Upper lobe of left lung (tissue), 6 donors: ENCODE results near the gene CMKLR1. TPM values are rescaled to one million over a fixed set of nuclear protein-coding genes. Genes with fewer than 3 reads are reported as not detected.
A peak's percentile ranks its signal among the peaks of the same experiment; 100 is the strongest.

Experiments
- ATAC-seq, 2 donors: fragments of 200-7000 bp; cut with Tn5 transposase; one replicate each; pipeline ENCODE4 v1.9.1; 2022; ENCODE audit warnings: mild to moderate bottlenecking in 2 of 2, moderate library complexity in 2 of 2; ENCODE audit not compliant: low FRiP score in 2 of 2
- DNase-seq, 2 donors: peaks; one replicate each; pipeline ENCODE4 v3.0.0-alpha.2; 2019 to 2020
- H3K27ac ChIP-seq, 4 donors: fragments of 200-600 bp; sonication (generic); one replicate each; pipeline ENCODE4 v1.5.1; 2016 to 2019
- H3K27me3 ChIP-seq, 4 donors: fragments of 200-600 bp; sonication (generic); one replicate each; pipeline ENCODE4 v1.5.1; 2017 to 2019
- H3K36me3 ChIP-seq, 4 donors: fragments of 200-600 bp; sonication (generic); one replicate each; pipeline ENCODE4 v1.5.1; 2016 to 2019
- H3K4me1 ChIP-seq, 4 donors: fragments of 200-600 bp; sonication (generic); one replicate each; pipeline ENCODE4 v1.5.1; 2018 to 2019
- H3K4me3 ChIP-seq, 4 donors: fragments of 200-600 bp; sonication (generic); one replicate each; pipeline ENCODE4 v1.5.1; 2017 to 2019; ENCODE audit warnings: mild to moderate bottlenecking in 2 of 4, moderate library complexity in 1 of 4
- H3K9me3 ChIP-seq, 4 donors: fragments of 200-600 bp; sonication (generic); one replicate each; pipeline ENCODE4 v1.5.1; 2018 to 2019
- EP300 ChIP-seq, 4 donors: sonication (generic); formaldehyde crosslinking; IDR thresholded peaks; one replicate each; pipeline ENCODE4 v1.5.1; 2017; ENCODE audit warnings: antibody characterized with exemption in 4 of 4, control low read depth in 2 of 4
- POLR2A ChIP-seq, 4 donors: fragments of 450-650 bp; IDR thresholded peaks; one replicate each; pipeline ENCODE4 v1.5.1; 2016 to 2017; ENCODE audit warnings: antibody characterized with exemption in 4 of 4, mild to moderate bottlenecking in 2 of 4
- POLR2AphosphoS5 ChIP-seq, 2 donors: sonication (generic); formaldehyde crosslinking; IDR thresholded peaks; one replicate each; pipeline ENCODE4 v1.5.1; 2017; ENCODE audit warnings: antibody characterized with exemption in 2 of 2
- WGBS, 2 donors: methylation state at CpG; one replicate each; pipeline ENCODE4 v1.1.5; 2017 to 2018; 5-methylcytosine and 5-hydroxymethylcytosine counted together
- total RNA-seq, 6 donors: library from RNA; depleted of rRNA in 4 of 6; stranded (reverse); fragments of >200 nt in 4 of 6; gene quantifications; one replicate each; pipeline versions ENCODE4 v1.1.0 to v1.2.1, GENCODE V29; 2016 to 2021
- TF ChIP-seq, protein P1 (sequence below), 6 experiments: fragments of 450-650 bp in 4 of 6; fragments of 200-600 bp in 2 of 6; sonication (generic) in 2 of 6; IDR thresholded peaks; one replicate each; pipeline ENCODE4 v1.5.1; 2016 to 2019; ENCODE audit warnings: antibody characterized with exemption in 6 of 6
- donor health status: DM: no; HTN: no; CAD: no; lungs with moderate emphysema.
- donor health status: DM: no; HTN: yes; CAD: no; lungs with severe emphysema.

CMKLR1 gene
- total RNA-seq, 6 donors from 2014 or later: 7.8 to 40.9 (median 19.9) TPM

DNA sequence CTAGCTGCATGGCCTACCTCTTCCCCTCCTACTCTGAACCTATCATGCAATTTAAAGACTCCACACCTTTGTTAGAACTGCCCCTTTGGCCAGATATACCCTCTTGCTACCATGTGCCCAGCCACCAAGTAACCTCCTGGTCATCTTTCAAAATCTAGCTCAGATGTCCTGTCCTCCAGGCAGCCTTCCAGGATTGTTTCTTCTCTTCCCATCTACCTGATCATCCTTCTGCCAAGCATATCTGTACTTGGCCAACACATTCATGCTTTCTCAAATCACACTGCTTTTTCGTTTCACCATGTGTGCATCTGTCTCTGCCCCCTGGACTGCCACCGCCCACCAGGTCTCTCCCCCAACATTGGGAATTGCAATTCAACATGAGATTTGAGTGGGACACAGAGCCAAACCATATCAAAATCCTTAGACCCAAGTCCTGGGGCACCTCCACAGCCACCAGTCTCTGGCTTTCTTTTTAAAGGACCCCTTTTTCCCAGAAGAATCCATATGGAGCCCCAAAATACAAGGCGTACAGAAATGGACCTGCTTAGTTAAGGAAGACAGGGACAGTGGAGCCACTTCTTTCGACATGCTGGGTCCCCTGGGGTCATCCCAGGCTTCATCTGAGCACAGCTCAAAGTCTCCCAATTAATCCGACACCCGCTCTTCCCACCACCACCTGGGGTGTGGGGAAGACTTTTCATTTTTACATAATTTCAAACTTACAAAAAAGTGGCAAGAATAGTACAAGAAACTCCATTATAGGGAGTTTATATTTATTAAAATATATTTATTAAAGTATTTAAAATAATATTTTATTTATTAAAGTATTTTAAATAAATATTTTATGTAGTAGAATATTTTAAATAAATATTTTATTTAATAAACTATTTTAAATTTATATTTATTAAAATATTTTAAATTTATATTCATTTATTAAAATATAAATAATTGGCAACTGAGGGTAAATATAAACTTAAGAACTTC is 7.9 kb upstream of the CMKLR1 start:
- Histone ChIP-seq H3K4me1 (no peaks in the 10 kb centered on the region), H3K27me3 (no peaks in the 10 kb centered on the region), H3K36me3 (no peaks in the 10 kb centered on the region), H3K4me3 (no peak overlapping the region), H3K27ac (no peak overlapping the region), H3K9me3 (no peaks in the 10 kb centered on the region)
- no peak for TF ChIP-seq POLR2AphosphoS5 (IDR thresholded peaks at IDR 0.05)
- 90 to 95% methylated on average over 6 of the region's 6 CpGs for WGBS, 2 donors
- ATAC-seq: no peak
- no peak for DNase-seq

DNA sequence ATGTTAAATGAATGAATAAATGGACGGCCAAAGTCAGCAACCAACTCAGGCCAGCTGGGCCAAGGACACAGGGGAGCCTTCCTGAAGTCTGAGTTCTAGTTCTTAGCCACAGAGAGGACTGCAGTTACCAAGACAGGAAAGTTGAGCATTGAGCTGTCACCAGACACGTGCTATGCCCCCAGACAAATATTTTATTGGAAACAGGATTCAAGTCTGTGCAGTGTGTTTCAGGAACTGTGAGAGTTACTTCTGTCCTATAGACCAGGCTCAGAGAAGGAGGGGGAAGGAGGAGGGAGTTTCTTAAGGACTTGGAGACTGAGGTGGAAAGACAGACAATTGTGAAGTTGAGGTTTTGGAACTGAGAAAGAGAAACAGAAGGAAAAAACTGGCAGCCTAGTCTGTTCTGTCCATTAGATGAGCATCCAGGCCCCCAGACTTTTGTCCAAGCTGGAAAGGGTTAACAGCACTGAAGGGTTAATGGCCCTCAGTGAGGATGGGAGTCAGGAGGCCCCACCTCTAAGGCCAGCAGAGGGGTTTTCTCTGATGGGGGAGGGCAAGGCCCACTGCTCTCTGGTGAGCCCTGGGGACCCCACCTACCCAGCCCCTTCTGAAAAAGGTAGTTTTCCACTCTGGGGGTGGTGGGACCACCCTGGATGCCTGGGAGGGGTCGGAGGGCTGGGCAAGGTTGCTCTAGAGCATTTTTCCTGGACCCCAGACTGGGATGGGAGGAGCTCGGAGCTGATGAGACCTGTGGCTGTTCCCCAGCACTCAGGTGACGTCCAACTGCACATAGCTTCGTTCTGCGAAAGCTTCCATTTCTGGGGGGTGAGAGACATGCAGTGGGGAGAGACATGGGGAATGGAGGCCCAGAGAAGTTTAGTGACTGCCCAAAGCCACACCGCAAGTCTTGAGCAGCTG is 6.9 kb upstream of the CMKLR1 start:
- TF ChIP-seq POLR2AphosphoS5 (IDR thresholded peaks at IDR 0.05): no peak
- TF ChIP-seq EP300 (IDR thresholded peaks at IDR 0.05): no peak
- TF ChIP-seq, protein P1, sequence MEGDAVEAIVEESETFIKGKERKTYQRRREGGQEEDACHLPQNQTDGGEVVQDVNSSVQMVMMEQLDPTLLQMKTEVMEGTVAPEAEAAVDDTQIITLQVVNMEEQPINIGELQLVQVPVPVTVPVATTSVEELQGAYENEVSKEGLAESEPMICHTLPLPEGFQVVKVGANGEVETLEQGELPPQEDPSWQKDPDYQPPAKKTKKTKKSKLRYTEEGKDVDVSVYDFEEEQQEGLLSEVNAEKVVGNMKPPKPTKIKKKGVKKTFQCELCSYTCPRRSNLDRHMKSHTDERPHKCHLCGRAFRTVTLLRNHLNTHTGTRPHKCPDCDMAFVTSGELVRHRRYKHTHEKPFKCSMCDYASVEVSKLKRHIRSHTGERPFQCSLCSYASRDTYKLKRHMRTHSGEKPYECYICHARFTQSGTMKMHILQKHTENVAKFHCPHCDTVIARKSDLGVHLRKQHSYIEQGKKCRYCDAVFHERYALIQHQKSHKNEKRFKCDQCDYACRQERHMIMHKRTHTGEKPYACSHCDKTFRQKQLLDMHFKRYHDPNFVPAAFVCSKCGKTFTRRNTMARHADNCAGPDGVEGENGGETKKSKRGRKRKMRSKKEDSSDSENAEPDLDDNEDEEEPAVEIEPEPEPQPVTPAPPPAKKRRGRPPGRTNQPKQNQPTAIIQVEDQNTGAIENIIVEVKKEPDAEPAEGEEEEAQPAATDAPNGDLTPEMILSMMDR (IDR thresholded peaks at IDR 0.05): no peak
- no peak for TF ChIP-seq POLR2A (IDR thresholded peaks at IDR 0.05)
- DNase-seq: no peak
- no peaks in the 10 kb centered on the region for H3K9me3 ChIP-seq
- H3K36me3 ChIP-seq: no peaks in the 10 kb centered on the region
- no peak overlapping the region for H3K27ac ChIP-seq
- H3K4me1 ChIP-seq: no peaks in the 10 kb centered on the region
- no peak overlapping the region for H3K4me3 ChIP-seq
- H3K27me3 ChIP-seq: no peaks in the 10 kb centered on the region
- 53 to 60% methylated on average over 6 to 8 of the region's 8 CpGs for WGBS, 2 donors
- ATAC-seq: peak in 1 of 2 donors; percentile 28

DNA sequence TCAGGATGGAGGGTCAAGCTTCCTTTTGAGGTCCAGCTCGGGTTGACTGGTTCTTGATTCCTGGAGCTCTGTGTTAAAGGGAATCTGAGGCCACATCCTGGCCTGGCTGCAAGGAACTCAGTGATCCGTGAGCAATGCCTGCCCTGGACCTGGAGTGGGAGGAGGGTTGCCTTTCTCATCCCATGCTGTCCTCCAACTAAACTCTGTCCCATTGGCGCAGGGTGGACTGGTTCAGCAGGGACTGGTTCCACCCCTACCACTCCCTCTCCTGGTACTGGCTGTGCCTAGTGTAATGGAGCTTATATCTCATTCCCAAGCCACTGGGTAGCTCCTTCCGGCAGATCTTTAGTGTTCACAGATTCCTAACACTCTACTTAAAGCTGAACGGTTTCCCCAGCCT is 3.9 kb upstream of the CMKLR1 start:
- TF ChIP-seq EP300 (IDR thresholded peaks at IDR 0.05) (no peak), POLR2AphosphoS5 (IDR thresholded peaks at IDR 0.05) (no peak), POLR2A (IDR thresholded peaks at IDR 0.05) (no peak)
- TF ChIP-seq, protein P1 (IDR thresholded peaks at IDR 0.05): no peak
- Histone ChIP-seq H3K4me1 (peaks cover 0 to 14% (median 7%) of the 10 kb centered on the region in 4 donors), H3K4me3 (no peak overlapping the region), H3K27ac (peak overlapping the region in 1 of 4 donors; percentile 17), H3K9me3 (no peaks in the 10 kb centered on the region), H3K27me3 (no peaks in the 10 kb centered on the region), H3K36me3 (no peaks in the 10 kb centered on the region)
- WGBS, 2 donors: 69 to 75% methylated on average over 3 to 5 of the region's 5 CpGs
- ATAC-seq (no peak), DNase-seq (no peak)

DNA sequence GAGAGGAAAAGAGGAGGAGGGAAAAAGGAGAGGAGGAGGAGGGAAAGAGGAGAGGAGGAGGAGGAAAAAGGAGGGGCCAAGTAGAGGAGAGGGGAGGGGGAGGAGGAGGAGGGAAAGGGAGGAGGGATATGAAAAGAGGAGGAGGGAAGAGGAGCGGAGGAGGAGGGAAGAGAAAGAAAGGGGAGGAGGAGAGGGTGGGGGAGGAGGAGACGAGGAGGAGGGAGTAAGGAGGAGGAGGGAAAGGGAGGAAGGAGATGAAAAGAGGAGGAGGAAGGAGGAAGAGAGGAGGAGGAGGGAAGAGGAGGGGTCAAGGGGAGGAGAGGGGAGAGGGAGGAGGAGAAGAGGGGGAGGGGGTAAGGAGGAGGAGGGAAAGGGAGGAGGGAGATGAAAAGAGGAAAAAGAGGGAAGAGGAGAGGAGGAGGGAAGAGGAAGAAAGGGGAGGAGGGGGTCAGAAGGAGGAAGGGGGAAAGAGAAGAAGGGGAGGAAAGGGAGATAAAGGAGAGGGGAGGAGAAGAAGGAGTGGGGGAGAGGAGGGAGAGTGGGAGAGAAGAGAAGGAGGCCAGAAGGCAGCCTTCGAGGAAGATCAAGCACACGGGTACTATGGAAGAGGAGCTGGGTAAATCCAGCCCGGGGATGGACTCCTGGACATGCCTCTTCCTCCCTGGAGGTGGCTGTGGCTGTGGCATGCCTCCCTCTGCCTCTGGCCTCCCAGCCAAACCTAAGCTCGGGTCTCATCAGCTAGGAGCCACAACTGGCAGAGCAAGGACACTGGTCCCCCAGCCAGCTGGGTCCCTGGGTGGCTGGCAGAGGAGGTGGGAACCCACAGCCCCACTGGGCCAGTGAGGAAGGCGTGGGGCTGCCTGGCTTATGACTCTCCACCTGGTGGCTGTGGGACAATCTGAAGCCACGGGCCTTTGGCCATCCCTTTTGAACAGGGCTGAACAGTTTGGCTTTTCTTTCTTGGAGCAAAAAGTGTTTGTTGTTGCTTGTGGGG is 3.0 kb upstream of the CMKLR1 start:
- Histone ChIP-seq H3K4me1 (peaks cover 0 to 18% (median 8%) of the 10 kb centered on the region in 4 donors), H3K4me3 (no peak overlapping the region), H3K27me3 (no peaks in the 10 kb centered on the region), H3K9me3 (no peaks in the 10 kb centered on the region), H3K36me3 (no peaks in the 10 kb centered on the region), H3K27ac (peak overlapping the region in 1 of 4 donors; percentile 17)
- WGBS, 2 donors: 81 to 84% methylated on average over 8 of the region's 8 CpGs
- ATAC-seq (no peak), DNase-seq (peak in 1 of 2 donors; percentile 12)
- TF ChIP-seq, protein P1 (IDR thresholded peaks at IDR 0.05): no peak
- TF ChIP-seq EP300 (IDR thresholded peaks at IDR 0.05): no peak
- no peak for TF ChIP-seq POLR2A (IDR thresholded peaks at IDR 0.05)
- TF ChIP-seq POLR2AphosphoS5 (IDR thresholded peaks at IDR 0.05): no peak
